SK-N-SH (cell line): ENCODE data around the gene SPATC1L.

Experiments used
- ELF1 ChIP-seq: IDR thresholded peaks from 2 replicates; pipeline ENCODE4 v1.4.0; 2012
- EP300 ChIP-seq, 2 experiments: IDR thresholded peaks; 2 replicates each; pipeline versions ENCODE4 v1.4.0 to v1.6.1; 2012; ENCODE audit warnings: borderline replicate concordance in 1 of 2, low read depth in 1 of 2, low read length in 1 of 2
- EZH2phosphoT487 ChIP-seq: fragments of 200-600 bp; sonication (generic); IDR thresholded peaks from 2 replicates; pipeline ENCODE4 v1.6.1; 2017; ENCODE audit warnings: low read depth, mixed run types, mild to moderate bottlenecking, antibody characterized with exemption, moderate library complexity, borderline replicate concordance
- RAD21 ChIP-seq: IDR thresholded peaks from 2 replicates; pipeline ENCODE4 v1.6.1; 2012; ENCODE audit warnings: mild to moderate bottlenecking, low read length
- RFX5 ChIP-seq: IDR thresholded peaks from 2 replicates; pipeline ENCODE4 v1.6.1; 2012; ENCODE audit warnings: mild to moderate bottlenecking, improper control_type of control experiment, low read length
- TAF1 ChIP-seq: IDR thresholded peaks from 2 replicates; pipeline ENCODE4 v1.6.1; 2012; ENCODE audit warnings: low read depth, mild to moderate bottlenecking, low read length, moderate library complexity, borderline replicate concordance
- TF ChIP-seq, protein P1 (sequence below): IDR thresholded peaks from 2 replicates; pipeline ENCODE4; 2012
- TF ChIP-seq, protein P2 (sequence below): fragments of 200-600 bp; sonication (generic); IDR thresholded peaks from 2 replicates; pipeline ENCODE4 v1.6.1; 2017; ENCODE audit warnings: antibody characterized with exemption, mild to moderate bottlenecking, moderate library complexity

- TF ChIP-seq EZH2phosphoT487: no peak
- TF ChIP-seq TAF1: no peak
- TF ChIP-seq, protein P1, sequence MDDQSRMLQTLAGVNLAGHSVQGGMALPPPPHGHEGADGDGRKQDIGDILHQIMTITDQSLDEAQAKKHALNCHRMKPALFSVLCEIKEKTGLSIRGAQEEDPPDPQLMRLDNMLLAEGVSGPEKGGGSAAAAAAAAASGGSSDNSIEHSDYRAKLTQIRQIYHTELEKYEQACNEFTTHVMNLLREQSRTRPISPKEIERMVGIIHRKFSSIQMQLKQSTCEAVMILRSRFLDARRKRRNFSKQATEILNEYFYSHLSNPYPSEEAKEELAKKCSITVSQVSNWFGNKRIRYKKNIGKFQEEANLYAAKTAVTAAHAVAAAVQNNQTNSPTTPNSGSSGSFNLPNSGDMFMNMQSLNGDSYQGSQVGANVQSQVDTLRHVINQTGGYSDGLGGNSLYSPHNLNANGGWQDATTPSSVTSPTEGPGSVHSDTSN: no peak
- no peak for TF ChIP-seq EP300 (IDR thresholded peaks at IDR 0.05; ENCODE audit: borderline replicate concordance in 1 of 2, low read depth in 1 of 2, low read length in 1 of 2)
- no peak for TF ChIP-seq ELF1
- TF ChIP-seq, protein P2, sequence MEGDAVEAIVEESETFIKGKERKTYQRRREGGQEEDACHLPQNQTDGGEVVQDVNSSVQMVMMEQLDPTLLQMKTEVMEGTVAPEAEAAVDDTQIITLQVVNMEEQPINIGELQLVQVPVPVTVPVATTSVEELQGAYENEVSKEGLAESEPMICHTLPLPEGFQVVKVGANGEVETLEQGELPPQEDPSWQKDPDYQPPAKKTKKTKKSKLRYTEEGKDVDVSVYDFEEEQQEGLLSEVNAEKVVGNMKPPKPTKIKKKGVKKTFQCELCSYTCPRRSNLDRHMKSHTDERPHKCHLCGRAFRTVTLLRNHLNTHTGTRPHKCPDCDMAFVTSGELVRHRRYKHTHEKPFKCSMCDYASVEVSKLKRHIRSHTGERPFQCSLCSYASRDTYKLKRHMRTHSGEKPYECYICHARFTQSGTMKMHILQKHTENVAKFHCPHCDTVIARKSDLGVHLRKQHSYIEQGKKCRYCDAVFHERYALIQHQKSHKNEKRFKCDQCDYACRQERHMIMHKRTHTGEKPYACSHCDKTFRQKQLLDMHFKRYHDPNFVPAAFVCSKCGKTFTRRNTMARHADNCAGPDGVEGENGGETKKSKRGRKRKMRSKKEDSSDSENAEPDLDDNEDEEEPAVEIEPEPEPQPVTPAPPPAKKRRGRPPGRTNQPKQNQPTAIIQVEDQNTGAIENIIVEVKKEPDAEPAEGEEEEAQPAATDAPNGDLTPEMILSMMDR: no peak
- no peak for TF ChIP-seq RAD21
- TF ChIP-seq RFX5: no peak
Observed at GRCh38 chr21:46119144-46119636, 65.1 kb downstream of the SPATC1L start.
